Gastrocnemius medialis (tissue), 4 donors: Measurements from ENCODE around the gene PPM1F.

Experiments used
- CTCF ChIP-seq, 5 experiments: fragments of 450-650 bp in 3 of 5; fragments of 200-600 bp in 2 of 5; sonication (generic) in 2 of 5; IDR thresholded peaks in 4 of 5; conservative IDR thresholded peaks in 1 of 5; 1 replicate in 4 of 5; 2 replicates in 1 of 5; pipeline ENCODE4 v1.5.1; 2016 to 2019; ENCODE audit warnings: antibody characterized with exemption in 5 of 5, mild to moderate bottlenecking in 3 of 5, moderate library complexity in 3 of 5
- POLR2A ChIP-seq, 2 donors: fragments of 450-650 bp; IDR thresholded peaks; one replicate each; pipeline ENCODE4 v1.6.1; 2017; ENCODE audit warnings: antibody characterized with exemption in 2 of 2, mild to moderate bottlenecking in 2 of 2, moderate library complexity in 2 of 2

- TF ChIP-seq CTCF (IDR thresholded peaks at IDR 0.05 in 4 of 5, conservative IDR thresholded peaks at IDR 0.05 in 1 of 5) (no peak), POLR2A (IDR thresholded peaks at IDR 0.05) (no peak)
Observed at GRCh38 chr22:21922370-21923162, 30.1 kb downstream of the PPM1F start.
